ENCODE data around the gene MAGEC2. TPM values are rescaled to one million over a fixed set of nuclear protein-coding genes. Genes with fewer than 3 reads are reported as not detected.

MAGEC2 gene
- total RNA-seq, 1 experiment from 2014 or later, result 0.09 TPM

- H3K27me3 Mint-ChIP-seq (ENCODE audit: low read depth), result no peaks in the 10 kb centered on the region; the same call in 1 of the 2 replicates
- no peak for DNase-seq (ENCODE audit: low spot score)
- CTCF ChIA-PET, result no interaction called here
Measured at GRCh38 chrX:142251680-142252079, 46.6 kb upstream of the MAGEC2 start.

More at GRCh38 chrX:142251680-142252079, 46.6 kb upstream of the MAGEC2 start:
- ATAC-seq, result no peak
- TF ChIP-seq NFATC4 (CRISPR knock-in tag; IDR thresholded peaks at IDR 0.05) (no peak), USF2 (CRISPR knock-in tag; IDR thresholded peaks at IDR 0.05) (no peak), CREM (CRISPR knock-in tag; IDR thresholded peaks at IDR 0.05) (no peak), ZNF532 (CRISPR knock-in tag; IDR thresholded peaks at IDR 0.05; ENCODE audit: borderline replicate concordance) (no peak), AR (CRISPR knock-in tag; IDR thresholded peaks at IDR 0.05) (no peak), TP53 (CRISPR knock-in tag; IDR thresholded peaks at IDR 0.05) (no peak), SMAD3 (CRISPR knock-in tag; IDR thresholded peaks at IDR 0.05; ENCODE audit: borderline replicate concordance) (no peak), MXD4 (CRISPR knock-in tag; IDR thresholded peaks at IDR 0.05; ENCODE audit: borderline replicate concordance) (no peak), SP1 (CRISPR knock-in tag; conservative IDR thresholded peaks at IDR 0.05) (no peak), ZNF512 (CRISPR knock-in tag; IDR thresholded peaks at IDR 0.05; ENCODE audit: borderline replicate concordance) (no peak), NFE2L1 (CRISPR knock-in tag; IDR thresholded peaks at IDR 0.05) (no peak), OVOL2 (CRISPR knock-in tag; IDR thresholded peaks at IDR 0.05; ENCODE audit: borderline replicate concordance) (no peak)
- H3K36me3 Mint-ChIP-seq, result peaks cover 5% of the 10 kb centered on the region; the same call in 1 of the 2 replicates
- H3K9me3 Mint-ChIP-seq, result peaks cover 28% of the 10 kb centered on the region
- POLR2A ChIA-PET, result no interaction called here
- no peak overlapping the region for H3K27ac Mint-ChIP-seq
- no peak overlapping the region for H3K4me3 Mint-ChIP-seq
- no peaks in the 10 kb centered on the region for H3K4me1 Mint-ChIP-seq

Data from WTC11 (cell line).